ENCODE results near the gene COMTD1.
A peak's percentile ranks its signal among the peaks of the same experiment; 100 is the strongest.

COMTD1 gene

GRCh38 chr10:75229971-75230370 lies 5.8 kb downstream of the COMTD1 start:
- Histone ChIP-seq H4K5ac (ENCODE audit: low read length) (no peak overlapping the region), H2AK5ac (ENCODE audit: low read length) (no peak overlapping the region), H3K4me1 (ENCODE audit: control insufficient read depth, low read depth, low read length) (peaks cover 13% of the 10 kb centered on the region), H3K23ac (ENCODE audit: low read length) (no peak overlapping the region), H3K27me3 (ENCODE audit: insufficient read depth, low read length, poor library complexity) (no peaks in the 10 kb centered on the region), H3K18ac (ENCODE audit: low read length) (no peak overlapping the region), H2BK120ac (ENCODE audit: low read depth, low read length) (no peak overlapping the region), H3K79me1 (ENCODE audit: low read length) (peaks cover 6% of the 10 kb centered on the region), H3K4me3 (ENCODE audit: low read length) (no peak overlapping the region), H2BK15ac (replicated peaks; ENCODE audit: low read depth) (no peak overlapping the region), H3K4me2 (ENCODE audit: low read length) (no peak overlapping the region), H3K36me3 (ENCODE audit: control insufficient read depth, insufficient read depth, low read length) (peaks cover 12% of the 10 kb centered on the region), H3K27ac (ENCODE audit: low read depth, low read length) (no peak overlapping the region), H3K9ac (ENCODE audit: low read length) (no peak overlapping the region), H2BK5ac (ENCODE audit: low read length) (no peak overlapping the region), H4K8ac (ENCODE audit: low read depth, low read length) (no peak overlapping the region), H3K79me2 (ENCODE audit: control insufficient read depth, insufficient read depth, low read length) (peaks cover 32% of the 10 kb centered on the region), H3K4ac (ENCODE audit: low read depth, low read length) (no peak overlapping the region), H3K56ac (ENCODE audit: low read length) (no peak overlapping the region)
- WGBS (ENCODE audit: extremely low coverage, insufficient coverage, low lambda C conversion rate), result no CpG with 5 or more reads among the region's 3 CpGs
- no peak for DNase-seq

- no peak for DNase-seq
- Histone ChIP-seq H4K5ac (ENCODE audit: low read length) (no peak overlapping the region), H3K79me2 (ENCODE audit: control insufficient read depth, insufficient read depth, low read length) (peaks cover 40% of the 10 kb centered on the region), H3K36me3 (ENCODE audit: control insufficient read depth, insufficient read depth, low read length) (peaks cover 14% of the 10 kb centered on the region), H3K4ac (ENCODE audit: low read depth, low read length) (no peak overlapping the region), H3K9ac (ENCODE audit: low read length) (no peak overlapping the region), H3K4me1 (ENCODE audit: control insufficient read depth, low read depth, low read length) (peaks cover 22% of the 10 kb centered on the region), H3K4me3 (ENCODE audit: low read length) (no peak overlapping the region), H3K56ac (ENCODE audit: low read length) (no peak overlapping the region), H3K79me1 (ENCODE audit: low read length) (peaks cover 9% of the 10 kb centered on the region), H4K8ac (ENCODE audit: low read depth, low read length) (no peak overlapping the region), H3K4me2 (ENCODE audit: low read length) (no peak overlapping the region), H2BK120ac (ENCODE audit: low read depth, low read length) (no peak overlapping the region), H3K27ac (ENCODE audit: low read depth, low read length) (no peak overlapping the region), H2BK5ac (ENCODE audit: low read length) (no peak overlapping the region), H3K23ac (ENCODE audit: low read length) (no peak overlapping the region), H3K18ac (ENCODE audit: low read length) (no peak overlapping the region), H2AK5ac (ENCODE audit: low read length) (no peak overlapping the region), H3K27me3 (ENCODE audit: insufficient read depth, low read length, poor library complexity) (no peaks in the 10 kb centered on the region), H2BK15ac (replicated peaks; ENCODE audit: low read depth) (no peak overlapping the region)
- WGBS (ENCODE audit: extremely low coverage, insufficient coverage, low lambda C conversion rate), result no CpG with 5 or more reads among the region's 4 CpGs
Measured at GRCh38 chr10:75228834-75229233, 6.9 kb downstream of the COMTD1 start.

- Histone ChIP-seq H3K9ac (ENCODE audit: low read length) (no peak overlapping the region), H3K79me2 (ENCODE audit: control insufficient read depth, insufficient read depth, low read length) (peaks cover 45% of the 10 kb centered on the region), H4K8ac (ENCODE audit: low read depth, low read length) (no peak overlapping the region), H3K36me3 (ENCODE audit: control insufficient read depth, insufficient read depth, low read length) (peaks cover 14% of the 10 kb centered on the region), H3K56ac (ENCODE audit: low read length) (no peak overlapping the region), H3K27me3 (ENCODE audit: insufficient read depth, low read length, poor library complexity) (no peaks in the 10 kb centered on the region), H4K5ac (ENCODE audit: low read length) (no peak overlapping the region), H2BK5ac (ENCODE audit: low read length) (no peak overlapping the region), H2AK5ac (ENCODE audit: low read length) (no peak overlapping the region), H2BK15ac (replicated peaks; ENCODE audit: low read depth) (no peak overlapping the region), H2BK120ac (ENCODE audit: low read depth, low read length) (no peak overlapping the region), H3K23ac (ENCODE audit: low read length) (no peak overlapping the region), H3K27ac (ENCODE audit: low read depth, low read length) (no peak overlapping the region), H3K4me1 (ENCODE audit: control insufficient read depth, low read depth, low read length) (peaks cover 18% of the 10 kb centered on the region), H3K4me3 (ENCODE audit: low read length) (no peak overlapping the region), H3K4me2 (ENCODE audit: low read length) (no peak overlapping the region), H3K4ac (ENCODE audit: low read depth, low read length) (no peak overlapping the region), H3K79me1 (ENCODE audit: low read length) (peaks cover 9% of the 10 kb centered on the region), H3K18ac (ENCODE audit: low read length) (no peak overlapping the region)
- no peak for DNase-seq
- no CpG with 5 or more reads among the region's 3 CpGs for WGBS (ENCODE audit: extremely low coverage, insufficient coverage, low lambda C conversion rate)
Measured at GRCh38 chr10:75228278-75228677, 7.5 kb downstream of the COMTD1 start.

- no peak overlapping the region for H4K5ac ChIP-seq (ENCODE audit: low read length)
- no peak overlapping the region for H2AK5ac ChIP-seq (ENCODE audit: low read length)
- no peaks in the 10 kb centered on the region for H3K27me3 ChIP-seq (ENCODE audit: insufficient read depth, low read length, poor library complexity)
- H3K9ac ChIP-seq (ENCODE audit: low read length), result no peak overlapping the region
- no peak overlapping the region for H4K8ac ChIP-seq (ENCODE audit: low read depth, low read length)
- no peak overlapping the region for H2BK15ac ChIP-seq (replicated peaks; ENCODE audit: low read depth)
- no peak overlapping the region for H3K4me3 ChIP-seq (ENCODE audit: low read length)
- H2BK5ac ChIP-seq (ENCODE audit: low read length), result no peak overlapping the region
- peaks cover 8% of the 10 kb centered on the region for H3K79me1 ChIP-seq (ENCODE audit: low read length)
- WGBS (ENCODE audit: extremely low coverage, insufficient coverage, low lambda C conversion rate), result no CpG with 5 or more reads among the region's 5 CpGs
- H2BK120ac ChIP-seq (ENCODE audit: low read depth, low read length), result no peak overlapping the region
- H3K4ac ChIP-seq (ENCODE audit: low read depth, low read length), result no peak overlapping the region
- no peak overlapping the region for H3K4me2 ChIP-seq (ENCODE audit: low read length)
- DNase-seq, result peak; percentile 65
- no peak overlapping the region for H3K23ac ChIP-seq (ENCODE audit: low read length)
- H3K36me3 ChIP-seq (ENCODE audit: control insufficient read depth, insufficient read depth, low read length), result peaks cover 10% of the 10 kb centered on the region
- H3K4me1 ChIP-seq (ENCODE audit: control insufficient read depth, low read depth, low read length), result peaks cover 18% of the 10 kb centered on the region
- peak overlapping the region; percentile 58 for H3K56ac ChIP-seq (ENCODE audit: low read length)
- peak overlapping the region; percentile 78 for H3K27ac ChIP-seq (ENCODE audit: low read depth, low read length)
- peaks cover 48% of the 10 kb centered on the region for H3K79me2 ChIP-seq (ENCODE audit: control insufficient read depth, insufficient read depth, low read length)
- no peak overlapping the region for H3K18ac ChIP-seq (ENCODE audit: low read length)
Measured at GRCh38 chr10:75226656-75227055, 9.1 kb downstream of the COMTD1 start.

GRCh38 chr10:75226095-75226494 lies 9.7 kb downstream of the COMTD1 start:
- Histone ChIP-seq H4K5ac (ENCODE audit: low read length) (no peak overlapping the region), H3K23ac (ENCODE audit: low read length) (no peak overlapping the region), H2AK5ac (ENCODE audit: low read length) (no peak overlapping the region), H3K9ac (ENCODE audit: low read length) (peak overlapping the region; percentile 4), H2BK15ac (replicated peaks; ENCODE audit: low read depth) (no peak overlapping the region), H4K8ac (ENCODE audit: low read depth, low read length) (no peak overlapping the region), H3K27me3 (ENCODE audit: insufficient read depth, low read length, poor library complexity) (no peaks in the 10 kb centered on the region), H3K4ac (ENCODE audit: low read depth, low read length) (no peak overlapping the region), H3K18ac (ENCODE audit: low read length) (peak overlapping the region; percentile 64), H3K36me3 (ENCODE audit: control insufficient read depth, insufficient read depth, low read length) (peaks cover 6% of the 10 kb centered on the region), H3K79me1 (ENCODE audit: low read length) (peaks cover 4% of the 10 kb centered on the region), H3K56ac (ENCODE audit: low read length) (peak overlapping the region; percentile 58), H3K4me2 (ENCODE audit: low read length) (no peak overlapping the region), H3K27ac (ENCODE audit: low read depth, low read length) (peak overlapping the region; percentile 78), H3K4me1 (ENCODE audit: control insufficient read depth, low read depth, low read length) (peaks cover 18% of the 10 kb centered on the region), H2BK5ac (ENCODE audit: low read length) (no peak overlapping the region), H2BK120ac (ENCODE audit: low read depth, low read length) (no peak overlapping the region), H3K79me2 (ENCODE audit: control insufficient read depth, insufficient read depth, low read length) (peaks cover 48% of the 10 kb centered on the region), H3K4me3 (ENCODE audit: low read length) (no peak overlapping the region)
- no CpG with 5 or more reads among the region's 2 CpGs for WGBS (ENCODE audit: extremely low coverage, insufficient coverage, low lambda C conversion rate)
- DNase-seq, result no peak

GRCh38 chr10:75223507-75223906 lies 12.2 kb downstream of the COMTD1 start:
- no peak overlapping the region for H3K4me2 ChIP-seq (ENCODE audit: low read length)
- no peak overlapping the region for H4K8ac ChIP-seq (ENCODE audit: low read depth, low read length)
- peak overlapping the region; percentile 78 for H3K27ac ChIP-seq (ENCODE audit: low read depth, low read length)
- no peak overlapping the region for H2BK15ac ChIP-seq (replicated peaks; ENCODE audit: low read depth)
- H3K56ac ChIP-seq (ENCODE audit: low read length), result peak overlapping the region; percentile 77
- WGBS (ENCODE audit: extremely low coverage, insufficient coverage, low lambda C conversion rate), result no CpG with 5 or more reads among the region's 2 CpGs
- peaks cover 18% of the 10 kb centered on the region for H3K4me1 ChIP-seq (ENCODE audit: control insufficient read depth, low read depth, low read length)
- DNase-seq, result peak; percentile 93
- peaks cover 3% of the 10 kb centered on the region for H3K79me1 ChIP-seq (ENCODE audit: low read length)
- no peak overlapping the region for H2BK5ac ChIP-seq (ENCODE audit: low read length)
- no peaks in the 10 kb centered on the region for H3K27me3 ChIP-seq (ENCODE audit: insufficient read depth, low read length, poor library complexity)
- H3K79me2 ChIP-seq (ENCODE audit: control insufficient read depth, insufficient read depth, low read length), result peaks cover 45% of the 10 kb centered on the region
- peak overlapping the region; percentile 10 for H2BK120ac ChIP-seq (ENCODE audit: low read depth, low read length)
- peak overlapping the region; percentile 8 for H3K9ac ChIP-seq (ENCODE audit: low read length)
- no peak overlapping the region for H3K4me3 ChIP-seq (ENCODE audit: low read length)
- H3K18ac ChIP-seq (ENCODE audit: low read length), result peak overlapping the region; percentile 78
- H2AK5ac ChIP-seq (ENCODE audit: low read length), result no peak overlapping the region
- H4K5ac ChIP-seq (ENCODE audit: low read length), result no peak overlapping the region
- peaks cover 4% of the 10 kb centered on the region for H3K36me3 ChIP-seq (ENCODE audit: control insufficient read depth, insufficient read depth, low read length)
- no peak overlapping the region for H3K4ac ChIP-seq (ENCODE audit: low read depth, low read length)
- H3K23ac ChIP-seq (ENCODE audit: low read length), result no peak overlapping the region

Data from mesendoderm (in vitro differentiated cells).